H1 (cell line): ENCODE data around the gene IST1. TPM values are rescaled to one million over a fixed set of nuclear protein-coding genes. Genes with fewer than 3 reads are reported as not detected.

ENCODE experiments used
- CBX8 ChIP-seq: fragments of 300-800, 300-1000 bp; sonication (generic); IDR thresholded peaks from 2 replicates; pipeline ENCODE4 v1.7.1; 2016; ENCODE audit warnings: low read depth, low read length, borderline replicate concordance
- CHD7 ChIP-seq: fragments of 300-600 bp; sonication (generic); IDR thresholded peaks from 2 replicates; pipeline ENCODE4 v1.7.1; 2012; ENCODE audit warnings: low read length, moderate library complexity, mild to moderate bottlenecking, inconsistent platforms; ENCODE audit not compliant: insufficient replicate concordance
- EZH2 ChIP-seq: fragments of 200-600 bp; sonication (generic); IDR thresholded peaks from 2 replicates; pipeline ENCODE4 v1.7.1; 2012; ENCODE audit warnings: low read depth, mild to moderate bottlenecking, moderate library complexity, low read length, inconsistent platforms; ENCODE audit not compliant: severe bottlenecking
- FOSL1 ChIP-seq: IDR thresholded peaks from 2 replicates; pipeline ENCODE4 v1.6.1; 2011; ENCODE audit warnings: mild to moderate bottlenecking, low read depth, low read length, moderate library complexity; ENCODE audit not compliant: insufficient read depth
- GTF2F1 ChIP-seq: IDR thresholded peaks from 2 replicates; pipeline ENCODE4 v1.6.1; 2012; ENCODE audit warnings: low read depth, low read length, improper control_type of control experiment, borderline replicate concordance
- HDAC2 ChIP-seq, 2 experiments: fragments of 300-600 bp in 1 of 2; sonication (generic) in 1 of 2; IDR thresholded peaks; 2 replicates each; pipeline ENCODE4 v1.6.1; 2011 to 2012; ENCODE audit warnings: low read depth in 2 of 2, low read length in 2 of 2, mild to moderate bottlenecking in 2 of 2, moderate library complexity in 2 of 2, borderline replicate concordance in 1 of 2, inconsistent platforms in 1 of 2
- KDM4A ChIP-seq: IDR thresholded peaks from one replicate; pipeline ENCODE4 v1.7.1; 2012; ENCODE audit warnings: low read depth, mild to moderate bottlenecking, moderate library complexity, low read length, inconsistent platforms; ENCODE audit not compliant: severe bottlenecking
- RFX5 ChIP-seq: IDR thresholded peaks from 2 replicates; pipeline ENCODE4 v1.6.1; 2011; ENCODE audit warnings: low read depth, low read length, improper control_type of control experiment, borderline replicate concordance
- TAF7 ChIP-seq: optimal IDR thresholded peaks from 2 replicates; pipeline ENCODE3; 2011; ENCODE audit warnings: low read depth, mild to moderate bottlenecking, inconsistent platforms, low read length, moderate library complexity, borderline replicate concordance
- TEAD4 ChIP-seq: IDR thresholded peaks from 2 replicates; pipeline ENCODE4 v1.6.1; 2012; ENCODE audit warnings: low read depth, low read length, inconsistent platforms, mixed read lengths
- YY1 ChIP-seq: IDR thresholded peaks from 2 replicates; pipeline ENCODE4 v1.6.1; 2011; ENCODE audit warnings: low read depth, mild to moderate bottlenecking, low read length
- ZNF274 ChIP-seq: IDR thresholded peaks from 2 replicates; pipeline ENCODE4 v1.7.0; 2012; ENCODE audit warnings: low read length, borderline replicate concordance; ENCODE audit errors: extremely low read depth
- polyA plus RNA-seq, 7 experiments: library from polyadenylated mRNA; depleted of rRNA in 3 of 7; stranded (reverse) in 5 of 7; unstranded in 2 of 7; fragments of >200 nt in 5 of 7; fragments of 200-250 nt in 2 of 7; gene quantifications; 1 replicate in 5 of 7; 2 replicates in 1 of 7; 4 replicates in 1 of 7; pipeline versions ENCODE4 v1.2.1 to v1.2.3, GENCODE V29; 2011 to 2013; ENCODE audit warnings: missing spikeins in 2 of 7, mixed read lengths in 2 of 7
- total RNA-seq: library from RNA; stranded (reverse); fragmentation: NEBNext Ultra II Directional; extraction: Animal tissue kit (Norgen Biotek cat#: 25700); gene quantifications from 2 replicates; pipeline ENCODE4 v1.2.1, GENCODE V29; 2021

The IST1 gene
- total and polyA plus RNA-seq, 2 of the 8 experiments (the other 6 are each of a cell fraction or from before 2014, with no cell fraction given): 190 to 248 TPM

- TF ChIP-seq CHD7: no peak
- no peak for TF ChIP-seq HDAC2 (IDR thresholded peaks at IDR 0.05; ENCODE audit: borderline replicate concordance in 1 of 2, low read depth in 2 of 2, low read length in 2 of 2)
- no peak for TF ChIP-seq YY1
- no peak for TF ChIP-seq ZNF274
- TF ChIP-seq TAF7: no peak
- no peak for TF ChIP-seq EZH2
- TF ChIP-seq CBX8: no peak
- TF ChIP-seq GTF2F1: no peak
- TF ChIP-seq RFX5: no peak
- no peak for TF ChIP-seq KDM4A
- TF ChIP-seq TEAD4: no peak
- no peak for TF ChIP-seq FOSL1
These were observed 76.2 kb downstream of the IST1 start (continued) for GRCh38 chr16:71971571-71971970.
